NOMO-1 (cell line): ENCODE results near the gene LCN15.
"Not testable (repeated sequence)": the region's sequence is repeated elsewhere in the genome, so short reads cannot be mapped to it uniquely, and the experiment has no call there.

Source experiments
- DNase-seq, 2 experiments: peaks; one replicate each; lab custom pipeline; 2025; ENCODE audit not compliant: unreplicated experiment in 2 of 2; lab: John Stamatoyannopoulos, UW

LCN15 gene

GRCh38 chr9:136794281-136794999 is 30.1 kb upstream of the LCN15 start:
- no peak for DNase-seq

DNA sequence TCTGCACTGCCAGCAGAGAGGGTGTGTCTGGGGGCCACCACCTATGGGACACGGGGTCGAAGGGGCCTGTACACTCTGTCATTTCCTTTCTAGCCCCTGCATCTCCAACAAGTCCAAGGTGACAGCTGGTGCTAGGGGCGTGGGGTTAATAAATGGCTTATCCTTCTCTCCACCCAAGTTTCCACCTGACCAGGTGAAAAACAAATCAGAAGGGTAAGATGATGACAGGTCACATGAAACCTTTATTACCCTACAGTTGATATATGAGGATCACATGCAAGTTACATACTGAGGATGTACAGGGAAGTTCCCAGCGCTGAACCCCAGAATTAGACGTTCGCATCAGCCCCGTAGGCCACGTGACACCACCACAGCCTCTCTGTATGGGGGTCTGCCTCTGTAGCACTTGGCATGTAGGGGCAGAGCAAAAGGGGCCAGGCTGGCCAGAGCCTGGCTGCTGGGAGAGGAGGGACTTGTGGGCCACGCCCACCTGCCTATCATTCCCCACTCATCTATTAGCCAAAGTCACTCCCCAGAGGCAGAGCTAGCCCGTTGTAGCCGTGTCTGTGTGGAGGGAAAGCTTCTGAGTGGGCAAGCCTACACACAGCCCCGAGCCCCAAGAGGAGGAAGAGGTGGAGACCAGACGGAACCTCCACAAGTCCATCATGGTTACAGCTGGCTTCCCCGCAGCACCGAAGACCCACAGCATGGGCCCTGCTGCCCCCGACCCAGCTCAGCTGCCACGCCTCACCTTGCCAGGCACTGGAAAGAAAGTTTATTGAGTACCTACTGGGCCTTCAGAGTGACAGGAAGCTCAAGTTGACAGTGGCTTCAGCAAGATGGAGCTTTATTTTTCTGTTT is 29.0 kb upstream of the LCN15 start:
- DNase-seq: no peak

GRCh38 chr9:136792321-136793085 is 28.2 kb upstream of the LCN15 start:
- DNase-seq: no peak

DNA sequence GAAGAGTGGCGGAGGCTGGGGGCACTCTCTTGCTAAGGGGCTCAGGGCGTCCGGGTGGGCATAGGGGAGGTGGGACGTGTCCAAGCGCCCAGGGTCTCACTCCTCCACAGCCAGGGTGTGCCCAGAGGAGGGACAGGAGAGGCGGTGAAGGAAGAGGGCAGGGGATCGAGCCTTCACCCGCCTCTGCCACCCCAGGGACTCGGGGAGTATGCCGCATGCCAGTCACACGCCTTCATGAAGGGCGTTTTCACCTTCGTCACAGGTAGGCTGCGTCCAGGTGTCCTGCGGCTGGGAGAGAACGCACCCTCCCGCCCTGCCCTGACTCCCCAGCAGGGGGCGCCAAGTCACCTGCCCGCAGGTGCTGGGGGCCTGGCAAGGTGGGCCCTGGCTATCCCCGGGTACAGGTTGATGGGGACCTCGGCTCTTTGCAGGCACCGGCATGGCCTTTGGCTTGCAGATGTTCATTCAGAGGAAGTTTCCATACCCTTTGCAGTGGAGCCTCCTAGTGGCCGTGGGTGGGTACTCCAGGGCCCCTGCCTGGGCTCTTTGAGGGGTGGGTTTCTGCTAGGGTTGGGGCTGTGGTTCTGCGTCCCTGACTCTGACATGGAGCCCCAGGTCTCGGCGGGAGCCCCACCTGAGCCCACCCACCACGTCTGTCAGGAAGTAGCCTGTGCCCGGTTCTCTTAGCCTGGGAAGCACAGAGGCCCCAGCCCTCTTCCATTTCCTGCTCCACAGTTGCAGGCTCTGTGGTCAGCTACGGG is 27.4 kb upstream of the LCN15 start:
- DNase-seq: peak; percentile 52 to 67

DNA sequence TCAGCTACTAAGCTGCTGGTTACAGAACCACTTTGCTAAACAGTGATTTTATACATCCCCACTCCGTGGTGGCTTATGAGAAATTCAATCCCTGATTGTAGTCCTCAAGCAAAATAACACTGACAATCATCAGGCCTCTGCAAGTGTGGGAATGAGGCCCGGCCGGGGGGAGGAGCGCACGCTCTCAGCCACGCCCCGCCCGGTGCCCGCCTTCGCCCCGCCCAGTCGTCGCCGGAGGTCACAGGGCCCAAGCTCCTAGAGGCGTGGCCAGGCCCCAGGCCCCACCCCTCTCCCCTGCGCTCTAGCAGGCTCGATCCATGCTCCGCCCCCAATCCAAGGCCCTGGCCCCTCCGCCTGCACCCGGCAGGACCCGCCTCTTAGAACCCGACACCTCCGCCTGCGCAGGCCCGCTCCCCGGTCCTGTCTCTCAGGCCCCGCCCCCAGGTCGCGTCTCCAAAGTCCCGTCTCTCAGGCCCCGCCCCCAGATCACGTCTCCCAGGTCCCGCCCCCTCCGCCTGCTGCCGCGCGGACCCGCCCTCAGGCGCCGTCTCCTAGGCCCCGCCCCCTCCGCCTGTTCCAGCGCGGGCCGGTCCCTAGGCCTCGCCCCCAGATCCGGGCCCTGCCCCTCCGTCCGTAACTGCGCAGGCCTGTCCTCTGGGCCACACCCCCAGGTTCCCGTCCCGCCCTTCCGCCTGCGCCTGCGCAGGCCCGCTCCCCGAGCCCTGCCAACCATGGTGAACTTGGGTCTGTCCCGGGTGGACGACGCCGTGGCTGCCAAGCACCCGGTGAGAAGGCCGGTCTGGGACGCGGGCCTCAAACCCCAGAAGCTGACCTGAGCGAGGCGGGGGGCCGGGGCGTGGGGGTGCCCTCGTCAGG is 26.6 kb upstream of the LCN15 start, which contains the start of gene TMEM141:
Gene TMEM141, plus strand, starts transcription at position 705 of the 876 bp plus-strand sequence. Its CDS starts 27 bp downstream, at position 732.
- DNase-seq: peak; percentile 100

DNA sequence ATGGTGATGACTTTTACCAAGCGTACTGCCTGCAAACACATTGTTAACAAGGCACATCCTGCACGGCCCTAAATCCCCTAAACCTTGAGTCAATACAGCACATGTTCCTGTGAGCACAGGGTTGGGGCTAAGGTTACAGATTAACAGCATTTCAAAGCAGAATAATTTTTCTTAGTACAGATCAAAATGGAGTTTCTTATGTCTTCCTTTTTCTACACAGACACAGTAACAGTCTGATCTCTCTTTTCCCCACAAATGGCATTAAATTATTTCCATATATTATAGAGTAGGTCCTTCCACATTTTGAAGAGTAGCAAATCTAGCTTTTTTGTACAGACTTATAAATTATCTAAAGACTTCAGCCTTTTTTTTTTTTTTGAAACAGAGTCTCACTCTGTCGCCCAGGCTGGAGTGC is 25.2 kb upstream of the LCN15 start:
- DNase-seq: no peak

- DNase-seq: not testable (repeated sequence)
These were observed 24.6 kb upstream of the LCN15 start for GRCh38 chr9:136788644-136789522.

GRCh38 chr9:136787690-136788400 is 23.5 kb upstream of the LCN15 start:
- peak; percentile 76 to 78 for DNase-seq

DNA sequence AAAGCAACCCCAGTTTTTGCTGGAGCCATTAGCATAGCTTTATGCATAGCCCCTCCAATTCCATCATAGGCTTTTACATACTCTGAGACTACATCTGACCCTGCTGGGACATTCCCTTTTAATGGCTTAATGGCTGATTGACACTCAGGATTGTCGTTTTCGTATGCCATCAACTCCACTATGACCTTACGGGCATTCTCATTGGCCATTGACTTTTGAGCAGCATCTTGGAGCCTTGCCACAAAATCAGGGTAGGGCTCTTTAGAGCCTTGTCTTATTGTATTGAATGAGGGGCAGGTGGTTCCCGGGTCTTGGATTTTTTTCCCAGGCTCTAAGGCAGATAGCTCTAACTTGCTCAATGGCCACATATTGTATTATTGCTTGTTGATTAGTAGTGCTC is 22.7 kb upstream of the LCN15 start:
- not testable (repeated sequence) for DNase-seq

GRCh38 chr9:136786451-136786850 is 22.1 kb upstream of the LCN15 start:
- DNase-seq: no peak

- DNase-seq: not testable (repeated sequence)
These were observed 21.4 kb upstream of the LCN15 start for GRCh38 chr9:136785565-136786355.

- no peak for DNase-seq
These were observed 20.7 kb upstream of the LCN15 start for GRCh38 chr9:136784997-136785361.

- DNase-seq: peak; percentile 40 to 55
These were observed 20.1 kb upstream of the LCN15 start for GRCh38 chr9:136784249-136784996.

DNA sequence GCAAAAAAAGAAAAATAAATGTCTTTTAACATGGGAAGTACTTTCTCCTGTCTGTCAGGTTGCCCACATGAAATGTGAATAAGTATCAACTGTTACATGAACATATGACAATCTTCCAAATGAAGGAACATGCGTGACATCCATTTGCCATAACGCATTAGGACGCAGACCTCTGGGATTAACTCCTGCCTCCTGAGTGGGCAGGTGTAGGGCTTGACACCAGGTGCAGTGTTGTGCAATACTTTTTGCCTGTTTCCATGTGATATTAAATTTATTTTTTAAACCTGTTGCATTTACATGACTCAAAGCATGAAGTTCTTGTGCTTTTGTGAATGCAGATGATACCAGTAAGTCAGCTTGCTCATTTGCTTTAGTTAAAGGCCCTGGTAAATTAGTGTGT is 18.1 kb upstream of the LCN15 start:
- DNase-seq: no peak

GRCh38 chr9:136779808-136780207 is 15.5 kb upstream of the LCN15 start:
- DNase-seq: no peak

GRCh38 chr9:136777359-136777758 is 13.0 kb upstream of the LCN15 start:
- no peak for DNase-seq
